Measurements from ENCODE around the gene CDKAL1.
"Not testable (repeated sequence)": the region's sequence is repeated elsewhere in the genome, so short reads cannot be mapped to it uniquely, and the experiment has no call there.

Gene CDKAL1

GRCh38 chr6:20584100-20584731, 50.0 kb downstream of the CDKAL1 start:
- CTCF ChIA-PET = no interaction called here
- Histone ChIP-seq H3K27me3 (replicated peaks in 2 of 5; ENCODE audit: control insufficient read depth in 4 of 5, insufficient read depth in 5 of 5, low read length in 4 of 5) (no peaks in the 10 kb centered on the region), H3K9me3 (ENCODE audit: control extremely low read depth in 1 of 5, control insufficient read depth in 4 of 5, insufficient read depth in 2 of 5, low read depth in 1 of 5, low read length in 4 of 5) (no peaks in the 10 kb centered on the region), H3K27ac (ENCODE audit: insufficient read depth in 1 of 2, low read depth in 1 of 2, low read length in 2 of 2, poor library complexity in 1 of 2, severe bottlenecking in 2 of 2) (no peak overlapping the region), H3K4me3 (ENCODE audit: control insufficient read depth in 1 of 7, extremely low read depth in 1 of 7, insufficient read depth in 4 of 7, low read depth in 2 of 7, low read length in 6 of 7) (no peak overlapping the region), H3K36me3 (ENCODE audit: control insufficient read depth in 4 of 4, insufficient read depth in 4 of 4, low read length in 3 of 4) (peaks cover 0 to 15% (median 0%) of the 10 kb centered on the region in 4 experiments), H3K4me1 (ENCODE audit: control extremely low read depth in 1 of 4, control insufficient read depth in 4 of 4, insufficient read depth in 4 of 4, low read length in 3 of 4) (peaks cover 9 to 33% (median 13%) of the 10 kb centered on the region in 4 experiments)
- POLR2A ChIA-PET = no interaction called here
- WGBS (ENCODE audit: insufficient coverage) = 100% methylated on average over 1 of the region's 2 CpGs
- DNase-seq = peak in 2 of 3 donors; percentile 40 to 47

- POLR2A ChIA-PET = no interaction called here
- Histone ChIP-seq H3K27ac (ENCODE audit: insufficient read depth in 1 of 2, low read depth in 1 of 2, low read length in 2 of 2, poor library complexity in 1 of 2, severe bottlenecking in 2 of 2) (no peak overlapping the region), H3K4me1 (ENCODE audit: control extremely low read depth in 1 of 4, control insufficient read depth in 4 of 4, insufficient read depth in 4 of 4, low read length in 3 of 4) (peaks cover 5 to 21% (median 11%) of the 10 kb centered on the region in 4 experiments), H3K27me3 (replicated peaks in 2 of 5; ENCODE audit: control insufficient read depth in 4 of 5, insufficient read depth in 5 of 5, low read length in 4 of 5) (no peaks in the 10 kb centered on the region), H3K9me3 (ENCODE audit: control extremely low read depth in 1 of 5, control insufficient read depth in 4 of 5, insufficient read depth in 2 of 5, low read depth in 1 of 5, low read length in 4 of 5) (no peaks in the 10 kb centered on the region), H3K4me3 (ENCODE audit: control insufficient read depth in 1 of 7, extremely low read depth in 1 of 7, insufficient read depth in 4 of 7, low read depth in 2 of 7, low read length in 6 of 7) (peak overlapping the region in 1 of 7 experiments; percentile 18), H3K36me3 (ENCODE audit: control insufficient read depth in 4 of 4, insufficient read depth in 4 of 4, low read length in 3 of 4) (peaks cover 0 to 5% (median 2%) of the 10 kb centered on the region in 4 experiments)
- peak; percentile 29 to 88 (median 77) for DNase-seq
- CTCF ChIA-PET = interaction anchor here (1.1 kb wide), 1 partner anchor 21 kb away, joined by 4 read pairs; no protein-coding TSS in a partner anchor
- 0% methylated on average over 1 of the region's 5 CpGs for WGBS (ENCODE audit: insufficient coverage)
These were observed 55.0 kb downstream of the CDKAL1 start for GRCh38 chr6:20589266-20589665.

- H3K9me3 ChIP-seq (ENCODE audit: control extremely low read depth in 1 of 5, control insufficient read depth in 4 of 5, insufficient read depth in 2 of 5, low read depth in 1 of 5, low read length in 4 of 5); H3K27ac ChIP-seq (ENCODE audit: insufficient read depth in 1 of 2, low read depth in 1 of 2, low read length in 2 of 2, poor library complexity in 1 of 2, severe bottlenecking in 2 of 2); POLR2A ChIA-PET; H3K27me3 ChIP-seq (replicated peaks in 2 of 5; ENCODE audit: control insufficient read depth in 4 of 5, insufficient read depth in 5 of 5, low read length in 4 of 5); H3K4me3 ChIP-seq (ENCODE audit: control insufficient read depth in 1 of 7, extremely low read depth in 1 of 7, insufficient read depth in 4 of 7, low read depth in 2 of 7, low read length in 6 of 7); CTCF ChIA-PET; DNase-seq: not testable (repeated sequence)
- H3K4me1 ChIP-seq (ENCODE audit: control extremely low read depth in 1 of 4, control insufficient read depth in 4 of 4, insufficient read depth in 4 of 4, low read length in 3 of 4) = peaks cover 4 to 15% (median 6%) of the 10 kb centered on the region in 4 experiments
- peaks cover 0 to 12% (median 1%) of the 10 kb centered on the region in 4 experiments for H3K36me3 ChIP-seq (ENCODE audit: control insufficient read depth in 4 of 4, insufficient read depth in 4 of 4, low read length in 3 of 4)
- no CpG with 5 or more reads among the region's 3 CpGs for WGBS (ENCODE audit: insufficient coverage)
These were observed 56.2 kb downstream of the CDKAL1 start for GRCh38 chr6:20590476-20590875.

GRCh38 chr6:20594299-20594853, 60.1 kb downstream of the CDKAL1 start:
- DNase-seq; H3K27me3 ChIP-seq (replicated peaks in 2 of 5; ENCODE audit: control insufficient read depth in 4 of 5, insufficient read depth in 5 of 5, low read length in 4 of 5); POLR2A ChIA-PET; H3K27ac ChIP-seq (ENCODE audit: insufficient read depth in 1 of 2, low read depth in 1 of 2, low read length in 2 of 2, poor library complexity in 1 of 2, severe bottlenecking in 2 of 2); H3K4me3 ChIP-seq (ENCODE audit: control insufficient read depth in 1 of 7, extremely low read depth in 1 of 7, insufficient read depth in 4 of 7, low read depth in 2 of 7, low read length in 6 of 7); H3K4me1 ChIP-seq (ENCODE audit: control extremely low read depth in 1 of 4, control insufficient read depth in 4 of 4, insufficient read depth in 4 of 4, low read length in 3 of 4); CTCF ChIA-PET: not testable (repeated sequence)
- WGBS (ENCODE audit: insufficient coverage) = 0% methylated on average over 1 of the region's 7 CpGs
- Histone ChIP-seq H3K9me3 (ENCODE audit: control extremely low read depth in 1 of 5, control insufficient read depth in 4 of 5, insufficient read depth in 2 of 5, low read depth in 1 of 5, low read length in 4 of 5) (peaks cover 0 to 16% (median 12%) of the 10 kb centered on the region in 5 experiments), H3K36me3 (ENCODE audit: control insufficient read depth in 4 of 4, insufficient read depth in 4 of 4, low read length in 3 of 4) (peaks cover 2 to 29% (median 11%) of the 10 kb centered on the region in 4 experiments)

- Histone ChIP-seq H3K4me3 (ENCODE audit: control insufficient read depth in 1 of 7, extremely low read depth in 1 of 7, insufficient read depth in 4 of 7, low read depth in 2 of 7, low read length in 6 of 7) (no peak overlapping the region), H3K27ac (ENCODE audit: insufficient read depth in 1 of 2, low read depth in 1 of 2, low read length in 2 of 2, poor library complexity in 1 of 2, severe bottlenecking in 2 of 2) (no peak overlapping the region), H3K36me3 (ENCODE audit: control insufficient read depth in 4 of 4, insufficient read depth in 4 of 4, low read length in 3 of 4) (peaks cover 2 to 24% (median 16%) of the 10 kb centered on the region in 4 experiments), H3K9me3 (ENCODE audit: control extremely low read depth in 1 of 5, control insufficient read depth in 4 of 5, insufficient read depth in 2 of 5, low read depth in 1 of 5, low read length in 4 of 5) (peaks cover 0 to 16% (median 12%) of the 10 kb centered on the region in 5 experiments), H3K4me1 (ENCODE audit: control extremely low read depth in 1 of 4, control insufficient read depth in 4 of 4, insufficient read depth in 4 of 4, low read length in 3 of 4) (no peaks in the 10 kb centered on the region), H3K27me3 (replicated peaks in 2 of 5; ENCODE audit: control insufficient read depth in 4 of 5, insufficient read depth in 5 of 5, low read length in 4 of 5) (no peaks in the 10 kb centered on the region)
- 71% methylated on average over 2 of the region's 3 CpGs for WGBS (ENCODE audit: insufficient coverage)
- no peak for DNase-seq
- POLR2A ChIA-PET = no interaction called here
- CTCF ChIA-PET = no interaction called here
These were observed 65.2 kb downstream of the CDKAL1 start for GRCh38 chr6:20599302-20600051.

GRCh38 chr6:20600831-20601230, 66.6 kb downstream of the CDKAL1 start:
- no peak overlapping the region for H3K27ac ChIP-seq (ENCODE audit: insufficient read depth in 1 of 2, low read depth in 1 of 2, low read length in 2 of 2, poor library complexity in 1 of 2, severe bottlenecking in 2 of 2)
- WGBS (ENCODE audit: insufficient coverage) = 100% methylated on average over 1 of the region's 3 CpGs
- peaks cover 0 to 9% (median 7%) of the 10 kb centered on the region in 5 experiments for H3K9me3 ChIP-seq (ENCODE audit: control extremely low read depth in 1 of 5, control insufficient read depth in 4 of 5, insufficient read depth in 2 of 5, low read depth in 1 of 5, low read length in 4 of 5)
- H3K36me3 ChIP-seq (ENCODE audit: control insufficient read depth in 4 of 4, insufficient read depth in 4 of 4, low read length in 3 of 4) = peaks cover 0 to 17% (median 13%) of the 10 kb centered on the region in 4 experiments
- H3K4me3 ChIP-seq (ENCODE audit: control insufficient read depth in 1 of 7, extremely low read depth in 1 of 7, insufficient read depth in 4 of 7, low read depth in 2 of 7, low read length in 6 of 7) = no peak overlapping the region
- ChIA-PET CTCF (no interaction called here), POLR2A (no interaction called here)
- H3K4me1 ChIP-seq (ENCODE audit: control extremely low read depth in 1 of 4, control insufficient read depth in 4 of 4, insufficient read depth in 4 of 4, low read length in 3 of 4) = no peaks in the 10 kb centered on the region
- no peaks in the 10 kb centered on the region for H3K27me3 ChIP-seq (replicated peaks in 2 of 5; ENCODE audit: control insufficient read depth in 4 of 5, insufficient read depth in 5 of 5, low read length in 4 of 5)
- no peak for DNase-seq

GRCh38 chr6:20604159-20604558, 69.9 kb downstream of the CDKAL1 start:
- Histone ChIP-seq H3K36me3 (ENCODE audit: control insufficient read depth in 4 of 4, insufficient read depth in 4 of 4, low read length in 3 of 4) (peaks cover 0 to 7% (median 2%) of the 10 kb centered on the region in 4 experiments), H3K9me3 (ENCODE audit: control extremely low read depth in 1 of 5, control insufficient read depth in 4 of 5, insufficient read depth in 2 of 5, low read depth in 1 of 5, low read length in 4 of 5) (no peaks in the 10 kb centered on the region), H3K4me3 (ENCODE audit: control insufficient read depth in 1 of 7, extremely low read depth in 1 of 7, insufficient read depth in 4 of 7, low read depth in 2 of 7, low read length in 6 of 7) (no peak overlapping the region), H3K27ac (ENCODE audit: insufficient read depth in 1 of 2, low read depth in 1 of 2, low read length in 2 of 2, poor library complexity in 1 of 2, severe bottlenecking in 2 of 2) (no peak overlapping the region), H3K4me1 (ENCODE audit: control extremely low read depth in 1 of 4, control insufficient read depth in 4 of 4, insufficient read depth in 4 of 4, low read length in 3 of 4) (no peaks in the 10 kb centered on the region), H3K27me3 (replicated peaks in 2 of 5; ENCODE audit: control insufficient read depth in 4 of 5, insufficient read depth in 5 of 5, low read length in 4 of 5) (no peaks in the 10 kb centered on the region)
- peak in 1 of 3 donors; percentile 41 for DNase-seq
- ChIA-PET CTCF (no interaction called here), POLR2A (no interaction called here)

All from common myeloid progenitor, CD34-positive (primary cell).